ENCODE measurements around the gene ELF2. TPM values are rescaled to one million over a fixed set of nuclear protein-coding genes. Genes with fewer than 3 reads are reported as not detected.
"Not testable (repeated sequence)": the region's sequence is repeated elsewhere in the genome, so short reads cannot be mapped to it uniquely, and the experiment has no call there.

Gene ELF2
- total and polyA plus RNA-seq, 2 experiments from 2014 or later, result 33.1 to 46.9 TPM

DNA sequence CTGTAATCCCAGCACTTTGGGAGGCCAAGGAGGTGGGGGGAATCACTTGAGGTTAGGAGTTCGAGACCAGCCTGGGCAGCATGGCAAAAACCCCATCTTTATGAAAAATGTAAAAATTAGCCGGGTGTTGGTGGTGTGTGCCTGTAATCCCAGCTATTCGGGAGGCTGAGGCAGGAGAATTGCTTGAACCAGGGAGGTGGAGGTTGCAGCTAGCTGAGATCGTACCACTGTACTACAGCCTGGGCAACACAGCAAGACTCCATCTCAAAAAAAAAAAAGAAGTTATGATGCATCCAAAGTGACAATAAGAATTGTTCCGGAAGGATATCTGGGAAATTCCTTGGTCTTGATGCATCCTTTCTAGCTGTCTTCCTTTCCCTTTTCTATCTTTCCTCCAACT is 154.2 kb downstream of the ELF2 start:
- no peaks in the 10 kb centered on the region for H3K36me3 ChIP-seq (replicated peaks; ENCODE audit: insufficient read depth, low read depth)
- WGBS (ENCODE audit: low lambda C conversion rate, missing lambda C conversion rate), result 89% methylated on average over 5 of the region's 5 CpGs
- no peak overlapping the region for H2AFZ ChIP-seq
- H3K4me2 ChIP-seq, result no peak overlapping the region
- H3K4me1 ChIP-seq (ENCODE audit: insufficient read depth), result peaks cover 26% of the 10 kb centered on the region
- no peaks in the 10 kb centered on the region for H3K27me3 ChIP-seq
- H3K79me2 ChIP-seq, result peaks cover 93% of the 10 kb centered on the region
- no peaks in the 10 kb centered on the region for H3K9me2 ChIP-seq (replicated peaks; ENCODE audit: insufficient read depth)
- DNase-seq (ENCODE audit: low spot score), result no peak
- H3K4me3 ChIP-seq, result no peak overlapping the region
- H3K27ac ChIP-seq, result no peak overlapping the region
- H4K20me1 ChIP-seq (ENCODE audit: insufficient read depth, poor library complexity, severe bottlenecking), result peaks cover 18% of the 10 kb centered on the region
- no peaks in the 10 kb centered on the region for H3K9me3 ChIP-seq (ENCODE audit: low read depth)
- TF ChIP-seq EZH2phosphoT487 (IDR thresholded peaks at IDR 0.05; ENCODE audit: low read depth, severe bottlenecking, unreplicated experiment) (no peak), EZH2 (IDR thresholded peaks at IDR 0.05; ENCODE audit: borderline replicate concordance) (no peak)
- TF ChIP-seq, protein P1, sequence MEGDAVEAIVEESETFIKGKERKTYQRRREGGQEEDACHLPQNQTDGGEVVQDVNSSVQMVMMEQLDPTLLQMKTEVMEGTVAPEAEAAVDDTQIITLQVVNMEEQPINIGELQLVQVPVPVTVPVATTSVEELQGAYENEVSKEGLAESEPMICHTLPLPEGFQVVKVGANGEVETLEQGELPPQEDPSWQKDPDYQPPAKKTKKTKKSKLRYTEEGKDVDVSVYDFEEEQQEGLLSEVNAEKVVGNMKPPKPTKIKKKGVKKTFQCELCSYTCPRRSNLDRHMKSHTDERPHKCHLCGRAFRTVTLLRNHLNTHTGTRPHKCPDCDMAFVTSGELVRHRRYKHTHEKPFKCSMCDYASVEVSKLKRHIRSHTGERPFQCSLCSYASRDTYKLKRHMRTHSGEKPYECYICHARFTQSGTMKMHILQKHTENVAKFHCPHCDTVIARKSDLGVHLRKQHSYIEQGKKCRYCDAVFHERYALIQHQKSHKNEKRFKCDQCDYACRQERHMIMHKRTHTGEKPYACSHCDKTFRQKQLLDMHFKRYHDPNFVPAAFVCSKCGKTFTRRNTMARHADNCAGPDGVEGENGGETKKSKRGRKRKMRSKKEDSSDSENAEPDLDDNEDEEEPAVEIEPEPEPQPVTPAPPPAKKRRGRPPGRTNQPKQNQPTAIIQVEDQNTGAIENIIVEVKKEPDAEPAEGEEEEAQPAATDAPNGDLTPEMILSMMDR (IDR thresholded peaks at IDR 0.05; ENCODE audit: poor library complexity), result no peak

DNA sequence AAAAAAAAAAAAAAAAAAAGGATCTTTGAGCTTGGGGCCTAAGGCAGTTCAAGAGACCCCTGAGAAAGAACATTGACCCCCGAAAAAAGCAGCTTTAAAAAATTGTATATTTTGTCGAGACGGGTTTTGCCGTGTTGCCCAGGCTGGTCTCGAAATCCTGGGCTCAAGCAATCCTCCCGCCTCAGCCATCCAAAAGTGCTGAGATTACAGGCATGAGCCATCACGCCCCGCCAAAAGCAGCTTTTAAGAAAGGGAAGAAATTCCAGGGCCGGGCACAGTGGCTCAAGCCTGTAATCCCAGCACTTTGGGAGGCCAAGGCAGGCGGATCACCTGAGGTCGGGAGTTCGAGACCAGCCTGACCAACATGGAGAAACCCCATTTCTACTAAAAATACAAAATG is 155.9 kb downstream of the ELF2 start:
- not testable (repeated sequence) for H3K27ac ChIP-seq; H3K4me3 ChIP-seq; H3K4me2 ChIP-seq; H3K36me3 ChIP-seq (replicated peaks; ENCODE audit: insufficient read depth, low read depth); H3K9me2 ChIP-seq (replicated peaks; ENCODE audit: insufficient read depth); H2AFZ ChIP-seq; H3K27me3 ChIP-seq; H3K9me3 ChIP-seq (ENCODE audit: low read depth); DNase-seq (ENCODE audit: low spot score)
- Histone ChIP-seq H4K20me1 (ENCODE audit: insufficient read depth, poor library complexity, severe bottlenecking) (peaks cover 15% of the 10 kb centered on the region), H3K4me1 (ENCODE audit: insufficient read depth) (peaks cover 27% of the 10 kb centered on the region), H3K79me2 (peaks cover 96% of the 10 kb centered on the region)
- 94% methylated on average over 12 of the region's 12 CpGs for WGBS (ENCODE audit: low lambda C conversion rate, missing lambda C conversion rate)

DNA sequence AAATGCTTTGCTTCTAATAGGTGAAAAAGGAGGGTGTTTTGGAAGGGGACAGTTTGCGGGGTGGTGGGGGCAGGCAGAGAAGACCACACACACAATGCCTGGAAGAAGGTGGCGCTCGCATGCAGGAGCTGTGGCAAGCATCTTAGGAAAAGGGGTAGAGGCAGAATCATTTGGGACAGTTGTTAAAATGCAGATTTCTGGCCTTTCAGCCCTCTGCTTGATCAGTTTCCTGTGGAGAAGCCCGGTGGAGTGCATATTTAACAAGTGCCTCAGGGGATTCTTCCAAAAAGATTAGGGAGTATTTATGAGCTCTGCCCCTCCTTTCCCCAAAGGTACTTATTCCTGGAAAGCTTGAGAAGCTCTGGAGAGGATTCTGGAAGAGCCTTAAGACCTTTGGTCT is 156.6 kb downstream of the ELF2 start:
- TF ChIP-seq EZH2phosphoT487 (IDR thresholded peaks at IDR 0.05; ENCODE audit: low read depth, severe bottlenecking, unreplicated experiment), result no peak
- Histone ChIP-seq H3K27ac (no peak overlapping the region), H3K9me3 (ENCODE audit: low read depth) (no peaks in the 10 kb centered on the region), H3K79me2 (peaks cover 89% of the 10 kb centered on the region), H3K9me2 (replicated peaks; ENCODE audit: insufficient read depth) (no peaks in the 10 kb centered on the region), H3K27me3 (no peaks in the 10 kb centered on the region), H4K20me1 (ENCODE audit: insufficient read depth, poor library complexity, severe bottlenecking) (peaks cover 13% of the 10 kb centered on the region), H3K36me3 (replicated peaks; ENCODE audit: insufficient read depth, low read depth) (no peaks in the 10 kb centered on the region), H2AFZ (no peak overlapping the region), H3K4me1 (ENCODE audit: insufficient read depth) (peaks cover 27% of the 10 kb centered on the region), H3K4me2 (peak overlapping the region; percentile 76), H3K4me3 (no peak overlapping the region)
- 62% methylated on average over 4 of the region's 4 CpGs for WGBS (ENCODE audit: low lambda C conversion rate, missing lambda C conversion rate)
- no peak for DNase-seq (ENCODE audit: low spot score)

DNA sequence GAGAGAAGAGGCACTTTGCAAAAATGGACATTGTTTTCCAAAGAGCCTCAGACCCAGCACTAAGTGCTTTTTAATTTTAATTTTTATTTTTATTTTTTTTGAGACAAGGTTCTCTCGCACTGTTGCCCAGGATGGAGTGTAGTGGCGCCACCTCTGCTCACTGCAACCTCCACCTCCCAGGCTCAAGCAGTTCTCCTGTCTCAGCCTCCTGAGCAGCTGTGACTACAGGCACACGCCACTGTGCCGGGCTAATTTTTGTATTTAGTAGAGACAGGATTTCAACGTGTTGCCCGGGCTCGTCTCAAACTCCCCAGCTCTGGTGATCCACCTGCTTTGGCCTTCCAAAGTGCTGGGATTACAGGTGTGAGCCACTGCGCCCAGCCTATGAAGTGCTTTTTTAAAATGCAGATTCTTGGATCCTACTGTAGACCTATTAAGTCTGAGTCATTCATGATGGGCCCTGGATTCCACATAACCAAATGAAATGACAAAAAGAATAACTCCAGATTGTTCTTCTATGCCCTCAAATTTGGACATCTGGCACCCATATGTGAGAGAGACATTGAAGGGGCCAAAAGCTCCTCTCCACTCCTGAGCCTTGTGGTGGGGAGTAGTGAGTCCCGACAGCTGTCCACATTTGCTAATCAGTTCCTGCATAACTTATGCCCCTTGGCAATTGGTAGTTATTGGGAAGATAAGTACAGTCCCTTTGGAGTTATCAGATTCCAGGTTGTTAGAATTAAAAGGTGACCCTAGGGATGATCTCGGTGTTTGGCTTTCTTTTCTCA is 157.9 kb downstream of the ELF2 start:
- peaks cover 13% of the 10 kb centered on the region for H4K20me1 ChIP-seq (ENCODE audit: insufficient read depth, poor library complexity, severe bottlenecking)
- no peaks in the 10 kb centered on the region for H3K9me2 ChIP-seq (replicated peaks; ENCODE audit: insufficient read depth)
- TF ChIP-seq, protein P1 (IDR thresholded peaks at IDR 0.05; ENCODE audit: poor library complexity), result no peak
- TF ChIP-seq EZH2 (IDR thresholded peaks at IDR 0.05; ENCODE audit: borderline replicate concordance) (no peak), EZH2phosphoT487 (IDR thresholded peaks at IDR 0.05; ENCODE audit: low read depth, severe bottlenecking, unreplicated experiment) (no peak)
- no peak for DNase-seq (ENCODE audit: low spot score)
- H3K4me3 ChIP-seq, result no peak overlapping the region
- peak overlapping the region; percentile 76 for H3K4me2 ChIP-seq
- H3K27me3 ChIP-seq, result no peaks in the 10 kb centered on the region
- 67% methylated on average over 10 of the region's 10 CpGs for WGBS (ENCODE audit: low lambda C conversion rate, missing lambda C conversion rate)
- no peak overlapping the region for H3K27ac ChIP-seq
- H3K79me2 ChIP-seq, result peaks cover 77% of the 10 kb centered on the region
- H3K4me1 ChIP-seq (ENCODE audit: insufficient read depth), result peaks cover 32% of the 10 kb centered on the region
- H2AFZ ChIP-seq, result no peak overlapping the region
- no peaks in the 10 kb centered on the region for H3K9me3 ChIP-seq (ENCODE audit: low read depth)
- no peaks in the 10 kb centered on the region for H3K36me3 ChIP-seq (replicated peaks; ENCODE audit: insufficient read depth, low read depth)

Measured in hepatocyte (in vitro differentiated cells).